Measurements from ENCODE around the gene TSR1. TPM values are rescaled to one million over a fixed set of nuclear protein-coding genes. Genes with fewer than 3 reads are reported as not detected.

Gene TSR1
- total RNA-seq, 4 donors from 2014 or later, result 25.0 to 58.3 (median 46.5) TPM

GRCh38 chr17:2369551-2370210 lies 33.4 kb upstream of the TSR1 start:
- no peaks in the 10 kb centered on the region for H3K9me3 ChIP-seq
- WGBS, 2 donors (ENCODE audit: low coverage in 1 of 2), result 48 to 80% methylated on average over 1 to 4 of the region's 20 CpGs
- no peak overlapping the region for H3K4me3 ChIP-seq
- no peaks in the 10 kb centered on the region for H3K27me3 ChIP-seq
- TF ChIP-seq EP300 (IDR thresholded peaks at IDR 0.05) (no peak), POLR2A (IDR thresholded peaks at IDR 0.05) (no peak), CTCF (IDR thresholded peaks at IDR 0.05) (no peak), POLR2AphosphoS5 (IDR thresholded peaks at IDR 0.05) (no peak)
- peaks cover 0 to 43% (median 17%) of the 10 kb centered on the region in 3 donors for H3K4me1 ChIP-seq
- ATAC-seq, result no peak
- peak overlapping the region in 3 of 4 donors; percentile 25 to 51 (median 36) for H3K27ac ChIP-seq
- H3K36me3 ChIP-seq, result peaks cover 0 to 81% of the 10 kb centered on the region in 2 donors

- H3K36me3 ChIP-seq, result peaks cover 0 to 81% of the 10 kb centered on the region in 2 donors
- peaks cover 0 to 48% (median 17%) of the 10 kb centered on the region in 3 donors for H3K4me1 ChIP-seq
- peak; percentile 54 for ATAC-seq
- H3K4me3 ChIP-seq, result no peak overlapping the region
- no peaks in the 10 kb centered on the region for H3K27me3 ChIP-seq
- H3K27ac ChIP-seq, result peak overlapping the region in 3 of 4 donors; percentile 25 to 51 (median 31)
- TF ChIP-seq CTCF (IDR thresholded peaks at IDR 0.05), result no peak
- WGBS, 2 donors (ENCODE audit: low coverage in 1 of 2), result 46 to 76% methylated on average over 2 to 4 of the region's 5 CpGs
- H3K9me3 ChIP-seq, result no peaks in the 10 kb centered on the region
Measured at GRCh38 chr17:2369039-2369438, 32.8 kb upstream of the TSR1 start.

- Histone ChIP-seq H3K4me1 (peaks cover 0 to 55% (median 21%) of the 10 kb centered on the region in 3 donors), H3K36me3 (peaks cover 0 to 81% of the 10 kb centered on the region in 2 donors), H3K27ac (peak overlapping the region in 3 of 4 donors; percentile 25 to 51 (median 31)), H3K4me3 (no peak overlapping the region), H3K9me3 (no peaks in the 10 kb centered on the region), H3K27me3 (no peaks in the 10 kb centered on the region)
- no peak for ATAC-seq
- no peak for TF ChIP-seq POLR2AphosphoS5 (IDR thresholded peaks at IDR 0.05)
- no peak for TF ChIP-seq CTCF (IDR thresholded peaks at IDR 0.05)
- no peak for TF ChIP-seq EP300 (IDR thresholded peaks at IDR 0.05)
- no peak for TF ChIP-seq POLR2A (IDR thresholded peaks at IDR 0.05)
- 42% methylated on average over 4 of the region's 8 CpGs; no CpG with 5 or more reads in 1 of the 2 donors for WGBS, 2 donors (ENCODE audit: low coverage in 1 of 2)
Measured at GRCh38 chr17:2368359-2368758, 32.1 kb upstream of the TSR1 start.

- 56 to 74% methylated on average over 7 to 13 of the region's 26 CpGs for WGBS, 2 donors (ENCODE audit: low coverage in 1 of 2)
- no peak overlapping the region for H3K27ac ChIP-seq
- no peaks in the 10 kb centered on the region for H3K27me3 ChIP-seq
- H3K4me3 ChIP-seq, result no peak overlapping the region
- H3K4me1 ChIP-seq, result peaks cover 0 to 60% (median 21%) of the 10 kb centered on the region in 3 donors
- ATAC-seq, result no peak
- no peak for TF ChIP-seq POLR2A (IDR thresholded peaks at IDR 0.05)
- no peak for TF ChIP-seq POLR2AphosphoS5 (IDR thresholded peaks at IDR 0.05)
- TF ChIP-seq EP300 (IDR thresholded peaks at IDR 0.05), result no peak
- peak in 2 of 4 experiments; percentile 14 to 30 for TF ChIP-seq CTCF (IDR thresholded peaks at IDR 0.05)
- H3K36me3 ChIP-seq, result peaks cover 0 to 80% of the 10 kb centered on the region in 2 donors
- no peaks in the 10 kb centered on the region for H3K9me3 ChIP-seq
Measured at GRCh38 chr17:2366747-2367494, 30.7 kb upstream of the TSR1 start.
